ENCODE data around the gene CA10. TPM values are rescaled to one million over a fixed set of nuclear protein-coding genes. Genes with fewer than 3 reads are reported as not detected.

CA10 gene
- total RNA-seq, 1 experiment from 2014 or later: not detected

DNA sequence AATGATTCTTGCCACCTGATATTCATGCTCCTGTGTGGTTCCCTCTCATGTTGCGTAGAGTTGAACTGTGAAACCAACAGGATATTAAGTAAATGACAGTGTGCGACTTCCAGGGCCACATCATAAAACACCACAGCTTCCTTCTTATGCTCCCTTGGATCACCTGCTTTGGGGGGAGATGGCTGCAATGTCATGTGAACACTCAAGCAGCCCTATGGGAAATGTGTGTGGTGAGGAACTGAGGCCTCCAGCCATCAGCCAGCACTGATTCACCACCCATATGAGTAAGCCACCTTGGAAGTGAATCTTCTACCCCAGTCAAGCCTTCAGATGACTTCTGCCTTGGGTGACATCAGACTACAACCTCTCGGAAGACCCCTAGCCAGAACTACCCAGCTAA is 470.6 kb downstream of the CA10 start:
- CTCF ChIA-PET: no interaction called here
- TF ChIP-seq, protein P1, sequence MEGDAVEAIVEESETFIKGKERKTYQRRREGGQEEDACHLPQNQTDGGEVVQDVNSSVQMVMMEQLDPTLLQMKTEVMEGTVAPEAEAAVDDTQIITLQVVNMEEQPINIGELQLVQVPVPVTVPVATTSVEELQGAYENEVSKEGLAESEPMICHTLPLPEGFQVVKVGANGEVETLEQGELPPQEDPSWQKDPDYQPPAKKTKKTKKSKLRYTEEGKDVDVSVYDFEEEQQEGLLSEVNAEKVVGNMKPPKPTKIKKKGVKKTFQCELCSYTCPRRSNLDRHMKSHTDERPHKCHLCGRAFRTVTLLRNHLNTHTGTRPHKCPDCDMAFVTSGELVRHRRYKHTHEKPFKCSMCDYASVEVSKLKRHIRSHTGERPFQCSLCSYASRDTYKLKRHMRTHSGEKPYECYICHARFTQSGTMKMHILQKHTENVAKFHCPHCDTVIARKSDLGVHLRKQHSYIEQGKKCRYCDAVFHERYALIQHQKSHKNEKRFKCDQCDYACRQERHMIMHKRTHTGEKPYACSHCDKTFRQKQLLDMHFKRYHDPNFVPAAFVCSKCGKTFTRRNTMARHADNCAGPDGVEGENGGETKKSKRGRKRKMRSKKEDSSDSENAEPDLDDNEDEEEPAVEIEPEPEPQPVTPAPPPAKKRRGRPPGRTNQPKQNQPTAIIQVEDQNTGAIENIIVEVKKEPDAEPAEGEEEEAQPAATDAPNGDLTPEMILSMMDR (IDR thresholded peaks at IDR 0.05; ENCODE audit: unreplicated experiment): no peak
- peaks cover 60% of the 10 kb centered on the region for H3K27me3 Mint-ChIP-seq (ENCODE audit: unreplicated experiment)
- peaks cover 4% of the 10 kb centered on the region for H3K9me3 Mint-ChIP-seq (ENCODE audit: low read depth, unreplicated experiment)
- no peak overlapping the region for H3K4me3 Mint-ChIP-seq (ENCODE audit: low read depth, unreplicated experiment)
- DNase-seq: no peak
- no TSS peak for BruUV-seq (replicated peaks)
- intact Hi-C loops (cut with micrococcal nuclease; ENCODE audit: unreplicated experiment): no loop called here
- H3K36me3 Mint-ChIP-seq (ENCODE audit: insufficient read depth, unreplicated experiment): no peaks in the 10 kb centered on the region
- H3K27ac Mint-ChIP-seq (ENCODE audit: unreplicated experiment): no peak overlapping the region
- H3K4me1 Mint-ChIP-seq (ENCODE audit: low read depth, unreplicated experiment): no peaks in the 10 kb centered on the region

DNA sequence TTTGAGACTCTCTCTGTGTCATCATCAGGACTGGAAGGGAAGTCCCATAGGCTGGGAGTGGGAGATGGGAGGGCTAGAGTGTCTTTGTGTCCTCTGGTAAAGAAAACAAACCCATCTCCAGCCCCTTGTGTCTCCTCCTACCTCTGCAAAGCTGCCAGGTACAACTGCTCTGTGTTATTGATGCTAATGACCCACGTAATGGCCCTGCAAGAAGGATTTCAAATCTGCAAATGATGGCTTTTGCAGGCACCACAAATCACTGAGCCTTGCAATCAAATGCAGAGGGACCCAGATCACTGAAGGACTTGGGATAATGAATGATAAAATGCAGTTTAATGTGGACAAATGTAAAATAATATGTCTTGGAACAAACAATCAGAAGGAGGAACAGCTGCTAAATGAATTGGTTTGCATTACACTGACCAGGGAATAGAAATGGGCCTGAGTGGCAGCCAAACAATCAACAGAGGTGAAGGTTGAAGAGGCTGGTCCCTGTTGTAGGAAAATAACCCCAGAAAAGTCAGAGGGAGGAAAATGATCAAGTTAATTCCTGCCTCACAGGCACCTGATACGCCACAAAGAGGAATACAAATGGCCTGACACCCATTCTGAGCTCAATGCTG is 473.1 kb downstream of the CA10 start:
- Mint-ChIP-seq H3K4me3 (ENCODE audit: low read depth, unreplicated experiment) (no peak overlapping the region), H3K27ac (ENCODE audit: unreplicated experiment) (no peak overlapping the region), H3K4me1 (ENCODE audit: low read depth, unreplicated experiment) (no peaks in the 10 kb centered on the region), H3K9me3 (ENCODE audit: low read depth, unreplicated experiment) (peaks cover 2% of the 10 kb centered on the region), H3K36me3 (ENCODE audit: insufficient read depth, unreplicated experiment) (no peaks in the 10 kb centered on the region), H3K27me3 (ENCODE audit: unreplicated experiment) (peaks cover 79% of the 10 kb centered on the region)
- intact Hi-C loops (cut with micrococcal nuclease; ENCODE audit: unreplicated experiment): no loop called here
- CTCF ChIA-PET: no interaction called here
- TF ChIP-seq, protein P1 (IDR thresholded peaks at IDR 0.05; ENCODE audit: unreplicated experiment): no peak
- no peak for DNase-seq
- BruUV-seq (replicated peaks): no TSS peak

DNA sequence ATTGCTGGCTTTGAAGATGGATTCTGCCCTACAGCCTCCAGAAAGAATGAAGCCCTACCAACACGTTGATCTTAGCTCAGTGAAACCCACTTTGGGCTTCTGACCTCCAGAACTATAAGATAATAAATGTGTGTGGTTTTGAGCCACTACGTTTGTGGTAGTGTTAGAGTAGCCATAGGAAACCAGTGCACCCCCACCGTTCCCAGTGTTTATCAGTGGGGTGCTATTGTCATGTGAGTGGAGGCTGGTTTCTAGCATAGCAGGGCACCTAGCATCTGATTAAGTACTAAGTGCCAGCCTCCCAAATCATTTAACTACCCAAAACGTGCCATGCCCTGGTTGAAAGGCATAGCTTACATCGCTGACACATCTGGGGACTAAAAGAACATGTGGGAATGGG is 474.3 kb downstream of the CA10 start:
- no peaks in the 10 kb centered on the region for H3K4me1 Mint-ChIP-seq (ENCODE audit: low read depth, unreplicated experiment)
- H3K36me3 Mint-ChIP-seq (ENCODE audit: insufficient read depth, unreplicated experiment): no peaks in the 10 kb centered on the region
- intact Hi-C loops (cut with micrococcal nuclease; ENCODE audit: unreplicated experiment): no loop called here
- no peak for DNase-seq
- H3K27me3 Mint-ChIP-seq (ENCODE audit: unreplicated experiment): peaks cover 84% of the 10 kb centered on the region
- CTCF ChIA-PET: no interaction called here
- no TSS peak for BruUV-seq (replicated peaks)
- no peak overlapping the region for H3K27ac Mint-ChIP-seq (ENCODE audit: unreplicated experiment)
- H3K9me3 Mint-ChIP-seq (ENCODE audit: low read depth, unreplicated experiment): no peaks in the 10 kb centered on the region
- H3K4me3 Mint-ChIP-seq (ENCODE audit: low read depth, unreplicated experiment): no peak overlapping the region
- TF ChIP-seq, protein P1 (IDR thresholded peaks at IDR 0.05; ENCODE audit: unreplicated experiment): no peak

DNA sequence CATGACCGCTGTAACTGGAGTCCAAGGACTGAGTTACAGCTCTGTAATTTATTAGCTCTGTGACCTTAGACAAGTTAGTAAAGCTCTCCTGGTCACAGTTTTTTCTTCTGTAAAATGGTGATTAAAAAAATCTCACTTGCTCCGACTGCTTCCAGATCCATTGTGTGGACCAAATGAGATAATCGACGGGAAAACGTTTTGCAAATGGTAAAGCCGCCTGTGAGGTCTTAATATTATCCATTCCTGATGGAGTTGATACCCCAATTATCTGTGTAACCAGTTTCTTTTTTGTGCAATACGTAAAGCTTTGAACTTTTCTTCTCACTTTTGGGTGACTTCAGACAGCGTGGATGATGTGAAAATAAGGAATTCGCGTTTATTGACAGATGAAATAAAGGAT is 475.2 kb downstream of the CA10 start:
- BruUV-seq (replicated peaks): no TSS peak
- no peaks in the 10 kb centered on the region for H3K9me3 Mint-ChIP-seq (ENCODE audit: low read depth, unreplicated experiment)
- peaks cover 92% of the 10 kb centered on the region for H3K27me3 Mint-ChIP-seq (ENCODE audit: unreplicated experiment)
- TF ChIP-seq, protein P1 (IDR thresholded peaks at IDR 0.05; ENCODE audit: unreplicated experiment): no peak
- DNase-seq: no peak
- no peak overlapping the region for H3K27ac Mint-ChIP-seq (ENCODE audit: unreplicated experiment)
- H3K4me1 Mint-ChIP-seq (ENCODE audit: low read depth, unreplicated experiment): no peaks in the 10 kb centered on the region
- H3K36me3 Mint-ChIP-seq (ENCODE audit: insufficient read depth, unreplicated experiment): no peaks in the 10 kb centered on the region
- H3K4me3 Mint-ChIP-seq (ENCODE audit: low read depth, unreplicated experiment): no peak overlapping the region
- intact Hi-C loops (cut with micrococcal nuclease; ENCODE audit: unreplicated experiment): no loop called here
- CTCF ChIA-PET: no interaction called here

All from Calu3 (cell line).